Gastroesophageal sphincter (tissue), 4 donors: ENCODE data around the gene MYLK. TPM values are rescaled to one million over a fixed set of nuclear protein-coding genes. Genes with fewer than 3 reads are reported as not detected.
A peak's percentile ranks its signal among the peaks of the same experiment; 100 is the strongest.

Source experiments
- ATAC-seq: fragments of 150-250 bp; one replicate; pipeline ENCODE4 v1.9.1; 2016; ENCODE audit warnings: mild to moderate bottlenecking, moderate library complexity
- H3K27ac ChIP-seq, 4 donors: fragments of 200-600 bp; sonication (generic) in 3 of 4; 1 replicate in 3 of 4; 2 replicates in 1 of 4; pipeline ENCODE4 v1.5.1; 2016 to 2019
- H3K27me3 ChIP-seq: fragments of 200-600 bp; sonication (generic); one replicate; pipeline ENCODE4 v1.5.1; 2019
- H3K36me3 ChIP-seq, 2 donors: fragments of 200-600 bp; sonication (generic); one replicate each; pipeline ENCODE4 v1.5.1; 2019; ENCODE audit warnings: control low read depth in 1 of 2
- H3K4me1 ChIP-seq, 3 donors: fragments of 200-600 bp; sonication (generic); 1 replicate in 2 of 3; 2 replicates in 1 of 3; pipeline ENCODE4 v1.5.1; 2016 to 2019; ENCODE audit warnings: control low read depth in 2 of 3
- H3K4me3 ChIP-seq, 2 donors: fragments of 200-600 bp; sonication (generic); one replicate each; pipeline ENCODE4 v1.5.1; 2019; ENCODE audit warnings: mild to moderate bottlenecking in 1 of 2, moderate library complexity in 1 of 2
- H3K9me3 ChIP-seq, 3 donors: fragments of 200-600 bp; sonication (generic); one replicate each; pipeline ENCODE4 v1.5.1; 2017 to 2019; ENCODE audit warnings: control low read depth in 2 of 3
- EP300 ChIP-seq: sonication (generic); formaldehyde crosslinking; IDR thresholded peaks from one replicate; pipeline ENCODE4 v1.6.1; 2017; ENCODE audit warnings: antibody characterized with exemption, mild to moderate bottlenecking
- POLR2A ChIP-seq, 2 donors: fragments of 450-650 bp; IDR thresholded peaks; one replicate each; pipeline ENCODE4 v1.6.1; 2017; ENCODE audit warnings: antibody characterized with exemption in 2 of 2, mild to moderate bottlenecking in 2 of 2, moderate library complexity in 1 of 2
- POLR2AphosphoS5 ChIP-seq: sonication (generic); formaldehyde crosslinking; IDR thresholded peaks from one replicate; pipeline ENCODE4 v1.6.1; 2017; ENCODE audit warnings: antibody characterized with exemption
- WGBS, 2 donors: methylation state at CpG; one replicate each; pipeline ENCODE4 v1.1.5; 2018; ENCODE audit warnings: low coverage in 1 of 2; 5-methylcytosine and 5-hydroxymethylcytosine counted together
- total RNA-seq, 4 donors: library from RNA; depleted of rRNA; stranded (reverse); fragments of >200 nt; gene quantifications; one replicate each; pipeline ENCODE4 v1.1.0, GENCODE V29; 2016
- TF ChIP-seq, protein P1 (sequence below), 4 experiments: fragments of 200-600 bp in 2 of 4; fragments of 450-650 bp in 2 of 4; sonication (generic) in 1 of 4; IDR thresholded peaks; one replicate each; pipeline ENCODE4 v1.5.1; 2017 to 2019; ENCODE audit warnings: antibody characterized with exemption in 4 of 4, mild to moderate bottlenecking in 2 of 4, moderate library complexity in 2 of 4

The MYLK gene
- total RNA-seq, 4 donors from 2014 or later, result 1,558 to 2,522 (median 2,261) TPM

DNA sequence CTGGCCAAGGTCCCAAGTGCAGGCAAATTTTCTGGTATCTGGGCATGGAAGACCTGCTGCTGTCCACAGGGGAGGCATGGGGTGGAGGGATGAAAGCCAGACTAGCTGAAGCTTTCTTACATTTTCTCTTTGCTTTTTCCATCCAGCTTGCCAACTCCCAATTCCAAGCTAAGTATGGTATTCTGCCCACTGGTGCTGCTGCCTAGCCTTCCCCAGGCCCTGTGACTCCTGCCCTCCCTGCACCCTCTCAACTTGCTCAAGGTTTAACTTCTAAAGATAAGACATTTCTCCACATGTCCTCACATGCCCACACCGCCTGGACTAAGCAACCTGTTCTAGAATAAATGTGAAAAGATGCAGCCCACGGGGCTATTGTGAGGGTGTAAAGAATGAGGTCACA, 239.8 kb downstream of the MYLK start:
- no peaks in the 10 kb centered on the region for H3K27me3 ChIP-seq
- TF ChIP-seq POLR2AphosphoS5 (peak; percentile 23), POLR2A (IDR thresholded peaks at IDR 0.05) (no peak)
- peaks cover 8 to 100% (median 10%) of the 10 kb centered on the region in 3 donors for H3K4me1 ChIP-seq
- peak; percentile 33 for ATAC-seq
- no peak overlapping the region for H3K4me3 ChIP-seq
- H3K36me3 ChIP-seq, result peaks cover 0 to 77% of the 10 kb centered on the region in 2 donors
- peak overlapping the region; percentile 91 to 96 (median 93) for H3K27ac ChIP-seq
- no peaks in the 10 kb centered on the region for H3K9me3 ChIP-seq
- 43% methylated on average over 2 of the region's 2 CpGs; no CpG with 5 or more reads in 1 of the 2 donors for WGBS, 2 donors

DNA sequence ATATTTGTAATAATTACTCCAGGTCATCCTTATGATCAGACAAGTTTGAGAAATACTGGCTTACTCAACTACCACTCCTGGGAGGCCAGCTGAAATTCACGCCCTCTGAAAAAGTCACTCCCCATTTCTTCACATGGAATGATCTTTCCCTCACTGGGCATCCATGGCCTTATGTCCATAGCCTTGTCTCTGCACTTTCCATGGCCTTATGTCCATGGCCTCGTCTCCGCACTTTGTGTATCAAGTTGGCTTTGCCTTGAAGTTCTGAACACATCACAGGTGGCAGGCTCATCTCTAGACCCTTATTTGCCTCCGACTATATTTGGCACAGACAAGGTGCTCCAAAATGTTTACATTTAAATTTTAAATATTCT, 241.2 kb downstream of the MYLK start:
- H3K27me3 ChIP-seq, result no peaks in the 10 kb centered on the region
- H3K4me1 ChIP-seq, result peaks cover 8 to 100% (median 10%) of the 10 kb centered on the region in 3 donors
- no peaks in the 10 kb centered on the region for H3K9me3 ChIP-seq
- WGBS, 2 donors, result 48 to 79% methylated on average over 2 to 4 of the region's 4 CpGs
- H3K4me3 ChIP-seq, result no peak overlapping the region
- no peak for ATAC-seq
- TF ChIP-seq, protein P1, sequence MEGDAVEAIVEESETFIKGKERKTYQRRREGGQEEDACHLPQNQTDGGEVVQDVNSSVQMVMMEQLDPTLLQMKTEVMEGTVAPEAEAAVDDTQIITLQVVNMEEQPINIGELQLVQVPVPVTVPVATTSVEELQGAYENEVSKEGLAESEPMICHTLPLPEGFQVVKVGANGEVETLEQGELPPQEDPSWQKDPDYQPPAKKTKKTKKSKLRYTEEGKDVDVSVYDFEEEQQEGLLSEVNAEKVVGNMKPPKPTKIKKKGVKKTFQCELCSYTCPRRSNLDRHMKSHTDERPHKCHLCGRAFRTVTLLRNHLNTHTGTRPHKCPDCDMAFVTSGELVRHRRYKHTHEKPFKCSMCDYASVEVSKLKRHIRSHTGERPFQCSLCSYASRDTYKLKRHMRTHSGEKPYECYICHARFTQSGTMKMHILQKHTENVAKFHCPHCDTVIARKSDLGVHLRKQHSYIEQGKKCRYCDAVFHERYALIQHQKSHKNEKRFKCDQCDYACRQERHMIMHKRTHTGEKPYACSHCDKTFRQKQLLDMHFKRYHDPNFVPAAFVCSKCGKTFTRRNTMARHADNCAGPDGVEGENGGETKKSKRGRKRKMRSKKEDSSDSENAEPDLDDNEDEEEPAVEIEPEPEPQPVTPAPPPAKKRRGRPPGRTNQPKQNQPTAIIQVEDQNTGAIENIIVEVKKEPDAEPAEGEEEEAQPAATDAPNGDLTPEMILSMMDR (IDR thresholded peaks at IDR 0.05), result no peak
- TF ChIP-seq POLR2AphosphoS5 (no peak), POLR2A (IDR thresholded peaks at IDR 0.05) (no peak), EP300 (no peak)
- peak overlapping the region; percentile 91 to 96 (median 93) for H3K27ac ChIP-seq
- peaks cover 0 to 77% of the 10 kb centered on the region in 2 donors for H3K36me3 ChIP-seq

DNA sequence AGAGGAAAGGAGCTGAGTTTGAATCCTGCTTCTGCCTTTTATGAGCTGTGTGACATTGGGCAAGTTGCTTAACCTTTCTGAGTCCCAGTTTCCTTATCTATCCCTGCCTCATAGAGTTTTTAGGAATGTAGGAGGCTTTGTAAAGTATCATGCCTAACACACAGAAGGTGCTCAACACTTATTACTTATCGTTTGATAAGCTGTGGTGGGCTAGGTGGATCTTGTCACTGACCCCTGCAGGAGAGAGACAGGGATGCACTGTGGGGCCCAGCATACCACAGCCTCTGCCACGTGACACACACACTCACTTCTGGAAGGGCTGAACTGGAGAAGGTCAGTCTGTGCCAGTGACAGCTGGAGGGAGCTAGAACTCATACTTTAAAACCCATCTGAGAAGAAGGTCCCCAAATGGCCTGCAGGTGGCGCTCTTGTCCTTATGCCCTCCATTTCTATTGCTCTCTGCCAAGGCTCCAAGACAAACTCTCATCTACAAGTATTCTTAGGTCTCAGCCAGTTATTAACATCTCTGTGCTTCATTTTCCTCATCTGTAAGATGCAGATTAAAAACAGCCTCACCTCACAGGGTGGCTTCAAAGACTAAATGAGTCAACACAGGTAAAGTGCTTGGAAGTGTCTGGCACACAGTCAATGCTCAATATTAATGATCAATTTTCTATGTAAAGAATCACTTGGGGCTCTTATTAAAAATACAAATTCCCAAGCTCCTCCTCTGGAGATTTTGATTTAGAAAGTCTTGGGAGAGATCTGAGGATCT, 241.8 kb downstream of the MYLK start:
- Histone ChIP-seq H3K27me3 (no peaks in the 10 kb centered on the region), H3K36me3 (peaks cover 0 to 77% of the 10 kb centered on the region in 2 donors), H3K4me3 (no peak overlapping the region), H3K27ac (peak overlapping the region; percentile 91 to 96 (median 93)), H3K4me1 (peaks cover 10 to 100% (median 10%) of the 10 kb centered on the region in 3 donors), H3K9me3 (no peaks in the 10 kb centered on the region)
- TF ChIP-seq EP300 (no peak), POLR2A (IDR thresholded peaks at IDR 0.05) (no peak), POLR2AphosphoS5 (peak; percentile 79)
- TF ChIP-seq, protein P1 (IDR thresholded peaks at IDR 0.05), result peak; percentile 91 to 92 (median 92)
- WGBS, 2 donors, result 9 to 14% methylated on average over 1 to 3 of the region's 3 CpGs
- ATAC-seq, result peak; percentile 86

- no peaks in the 10 kb centered on the region for H3K9me3 ChIP-seq
- TF ChIP-seq EP300, result no peak
- no peak for TF ChIP-seq POLR2AphosphoS5
- no peak for TF ChIP-seq POLR2A (IDR thresholded peaks at IDR 0.05)
- TF ChIP-seq, protein P1 (IDR thresholded peaks at IDR 0.05), result no peak
- no peak overlapping the region for H3K4me3 ChIP-seq
- no peaks in the 10 kb centered on the region for H3K27me3 ChIP-seq
- H3K27ac ChIP-seq, result peak overlapping the region; percentile 91 to 96 (median 93)
- 37 to 57% methylated on average over 2 to 4 of the region's 4 CpGs for WGBS, 2 donors
- H3K4me1 ChIP-seq, result peaks cover 10 to 100% (median 12%) of the 10 kb centered on the region in 3 donors
- no peak for ATAC-seq
- peaks cover 0 to 77% of the 10 kb centered on the region in 2 donors for H3K36me3 ChIP-seq
Measured at GRCh38 chr3:123641505-123641904, 242.6 kb downstream of the MYLK start.

DNA sequence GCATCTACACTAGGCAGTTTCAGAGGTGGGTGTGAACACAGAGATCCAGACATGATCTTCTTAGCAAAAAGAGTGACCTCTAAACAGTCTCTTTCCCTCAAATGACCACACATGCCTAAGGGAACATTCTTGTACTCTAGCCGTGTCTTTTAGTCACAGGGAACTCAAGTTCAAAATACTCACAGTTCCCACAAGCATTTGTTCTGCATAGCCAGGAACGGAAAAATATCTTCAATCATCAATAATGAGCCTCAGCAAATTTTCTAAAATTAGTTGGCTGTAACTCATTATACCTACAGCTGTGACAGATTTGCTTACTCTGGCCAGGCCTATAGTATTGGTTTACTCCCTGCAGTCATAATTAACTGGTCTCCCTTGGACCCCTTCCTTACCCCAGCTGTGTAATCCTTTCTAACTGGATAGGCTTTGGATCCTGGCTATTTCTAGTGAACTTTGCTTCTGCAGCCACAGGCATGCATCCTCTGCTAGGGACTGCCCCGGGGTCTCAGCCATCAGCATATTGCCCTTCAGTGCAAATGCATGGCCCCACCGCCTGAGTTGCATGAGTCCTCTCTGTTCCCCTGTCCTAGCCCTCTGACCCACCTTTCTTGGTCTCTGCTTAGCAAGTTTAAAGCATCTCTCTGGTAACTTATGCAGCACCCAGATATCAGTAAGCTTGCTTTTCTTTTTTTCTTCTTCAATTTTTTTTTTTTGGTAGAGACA, 243.2 kb downstream of the MYLK start:
- Histone ChIP-seq H3K27ac (peak overlapping the region; percentile 91 to 96 (median 93)), H3K9me3 (no peaks in the 10 kb centered on the region), H3K4me3 (no peak overlapping the region), H3K36me3 (peaks cover 0 to 77% of the 10 kb centered on the region in 2 donors), H3K27me3 (no peaks in the 10 kb centered on the region), H3K4me1 (peaks cover 10 to 100% (median 18%) of the 10 kb centered on the region in 3 donors)
- WGBS, 2 donors, result 40 to 44% methylated on average over 4 of the region's 4 CpGs
- no peak for ATAC-seq
- TF ChIP-seq POLR2A (IDR thresholded peaks at IDR 0.05), result no peak
- TF ChIP-seq, protein P1 (IDR thresholded peaks at IDR 0.05), result no peak
- peak; percentile 88 for TF ChIP-seq POLR2AphosphoS5
